HG03060 (cell line): ENCODE measurements around the gene DEPDC7.
"Not testable (repeated sequence)": the region's sequence is repeated elsewhere in the genome, so short reads cannot be mapped to it uniquely, and the experiment has no call there.

ENCODE experiments used
- ATAC-seq: cut with Tn5 transposase; IDR thresholded peaks from one replicate; pipeline ENCODE4 v1.9.1; 2021; ENCODE audit warnings: low read depth, moderate number of reproducible peaks; ENCODE audit not compliant: unreplicated experiment

DEPDC7 gene

GRCh38 chr11:33015621-33016551, at the start of gene DEPDC7:
Gene DEPDC7 (plus strand): TSS chr11:33015878. CDS start chr11:33015956, 78 bp downstream.
- peak; percentile 44 for ATAC-seq

- ATAC-seq = no peak
These were observed 47.1 kb upstream of the DEPDC7 start for GRCh38 chr11:32968541-32968940.

DNA sequence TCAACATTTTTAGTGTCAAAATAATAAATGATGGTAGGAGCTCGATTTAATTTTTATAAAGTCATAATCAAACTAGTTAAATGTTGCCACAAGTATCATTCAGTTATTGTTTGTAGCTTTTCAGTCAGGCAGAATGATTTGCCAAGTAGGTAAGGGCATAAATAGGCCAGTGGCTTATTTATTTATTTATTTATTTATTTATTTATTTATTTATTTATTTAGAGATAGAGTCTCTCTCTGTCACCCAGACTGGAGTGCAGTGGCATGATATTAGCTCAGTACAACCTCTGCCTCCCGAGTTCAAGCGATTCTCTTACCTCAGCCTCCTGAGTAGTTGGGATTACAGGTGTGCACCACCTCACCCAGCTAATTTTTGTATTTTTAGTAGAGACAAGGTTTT, 43.4 kb upstream of the DEPDC7 start:
- not testable (repeated sequence) for ATAC-seq

DNA sequence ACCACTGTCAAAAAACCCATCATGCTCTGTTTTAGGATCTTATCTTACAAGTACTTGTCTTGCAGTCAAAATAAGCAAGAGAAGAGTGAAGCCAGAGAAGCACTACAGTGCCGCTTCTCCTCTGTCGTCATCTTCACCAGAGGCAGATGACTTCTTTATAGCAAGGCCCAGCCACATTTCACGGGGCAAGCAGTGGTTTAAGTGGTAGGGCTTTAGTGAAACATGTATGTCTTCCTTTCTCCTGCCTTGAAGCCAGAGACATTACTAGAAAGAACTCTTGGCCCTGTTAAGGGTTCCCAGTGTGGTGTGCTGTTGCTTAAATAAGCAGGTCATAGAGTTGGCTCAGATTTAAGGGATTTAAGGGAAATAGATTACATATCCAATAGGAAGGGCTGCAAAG, 42.9 kb upstream of the DEPDC7 start:
- ATAC-seq = no peak

- no peak for ATAC-seq
These were observed 33.1 kb upstream of the DEPDC7 start for GRCh38 chr11:32982626-32983025.

- ATAC-seq = no peak
These were observed 32.2 kb upstream of the DEPDC7 start for GRCh38 chr11:32983506-32983905.

GRCh38 chr11:32985600-32985999, 30.1 kb upstream of the DEPDC7 start:
- no peak for ATAC-seq

DNA sequence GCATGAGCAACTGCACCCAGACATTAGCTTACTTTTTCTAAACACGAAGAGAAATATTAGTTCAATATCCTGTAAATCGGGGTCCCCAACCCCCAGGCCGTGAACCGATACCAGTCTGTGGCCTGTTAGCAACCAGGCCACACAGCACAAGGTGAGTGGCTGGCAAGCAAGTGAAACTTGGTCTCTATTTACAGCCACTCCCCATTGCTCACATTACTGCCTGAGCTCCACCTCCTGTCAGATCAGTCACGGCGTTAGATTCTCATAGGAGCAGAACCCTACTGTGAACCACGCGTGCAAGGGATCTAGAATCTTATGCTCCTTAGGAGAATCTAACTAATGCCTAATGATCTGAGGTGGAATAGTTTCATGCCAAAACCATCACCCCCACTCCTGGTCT, 27.8 kb upstream of the DEPDC7 start:
- no peak for ATAC-seq

- ATAC-seq = no peak
These were observed 25.2 kb upstream of the DEPDC7 start for GRCh38 chr11:32990481-32990880.

DNA sequence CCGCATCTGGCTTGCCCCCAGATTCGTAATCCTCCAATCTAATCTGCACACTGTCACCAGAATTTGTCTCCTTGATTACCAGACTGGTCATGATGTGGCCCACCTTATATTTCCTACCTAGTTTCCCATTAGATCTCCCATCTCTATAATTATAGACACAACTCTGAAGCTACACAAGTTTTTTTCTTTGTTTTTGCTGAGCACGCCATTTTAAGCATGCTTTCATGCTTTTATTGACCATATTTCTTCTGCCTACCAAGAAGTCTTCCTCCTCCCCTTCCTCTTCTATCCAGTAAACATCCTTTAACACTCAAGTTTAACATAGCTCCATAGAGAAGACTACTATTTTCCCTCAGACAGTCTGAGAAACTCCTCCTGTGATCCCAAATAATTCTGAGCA, 24.3 kb upstream of the DEPDC7 start:
- no peak for ATAC-seq

- no peak for ATAC-seq
These were observed 23.8 kb upstream of the DEPDC7 start for GRCh38 chr11:32991898-32992297.

DNA sequence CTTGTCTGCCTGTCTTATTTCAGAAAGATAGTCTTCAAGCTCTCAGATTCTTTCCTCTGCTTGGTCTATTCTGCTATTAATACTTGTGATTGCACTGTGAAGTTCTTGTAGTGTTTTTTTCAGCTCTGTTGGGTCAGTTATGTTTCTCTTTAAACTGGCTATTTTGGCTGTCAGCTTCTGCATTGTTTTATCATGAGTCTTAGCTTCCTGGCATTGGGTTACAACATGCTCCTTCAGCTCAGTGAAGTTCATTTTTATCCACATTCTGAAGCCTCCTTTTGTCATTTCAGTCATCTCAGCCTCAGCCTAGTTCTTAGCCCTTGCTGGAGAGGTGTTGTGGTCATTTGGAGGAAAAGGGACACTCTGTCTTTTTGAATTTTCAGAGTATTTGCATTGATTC, 15.5 kb upstream of the DEPDC7 start:
- no peak for ATAC-seq

DNA sequence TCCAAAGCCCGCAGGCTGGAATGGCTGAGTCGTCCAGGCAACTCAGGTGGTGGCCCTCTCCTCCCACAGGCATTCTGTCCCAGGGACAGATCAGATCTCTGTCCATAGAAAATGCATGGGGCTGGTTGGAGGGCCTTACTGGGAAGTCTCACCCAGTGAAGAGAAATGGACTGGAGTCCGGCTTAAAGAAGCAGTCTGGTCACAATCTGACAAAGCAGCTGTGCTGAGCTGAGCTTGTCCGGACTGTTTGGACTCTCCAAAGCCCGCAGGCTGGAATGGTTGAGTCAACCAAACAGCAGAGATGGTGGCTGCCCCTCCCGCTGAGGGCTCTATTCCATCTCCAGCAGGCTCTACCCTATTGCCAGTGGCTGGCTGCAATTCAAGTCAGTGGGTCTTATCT, 14.4 kb upstream of the DEPDC7 start:
- no peak for ATAC-seq

GRCh38 chr11:33001751-33002542, 13.7 kb upstream of the DEPDC7 start:
- ATAC-seq = no peak

- ATAC-seq = no peak
These were observed 10.5 kb upstream of the DEPDC7 start for GRCh38 chr11:33005175-33005574.

DNA sequence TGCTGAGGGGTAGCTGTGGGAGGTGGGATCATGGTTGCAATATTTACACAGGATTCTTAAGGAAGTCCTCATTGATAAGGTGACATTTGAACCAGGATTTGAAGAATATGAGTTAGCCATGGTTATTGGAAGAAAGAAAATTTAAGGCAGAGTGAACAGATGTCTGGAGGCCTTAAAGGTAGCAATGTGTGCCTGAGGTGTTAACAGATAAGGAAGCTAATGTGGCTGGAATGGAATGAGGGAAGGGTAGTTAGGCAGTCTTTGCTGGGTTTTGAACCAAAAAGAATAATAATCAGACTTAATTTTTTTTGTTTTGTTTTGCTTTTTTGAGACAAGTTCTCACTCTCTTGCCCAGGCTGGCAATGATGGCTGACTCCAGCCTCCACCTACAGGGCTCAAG, 9.7 kb upstream of the DEPDC7 start:
- no peak for ATAC-seq

- ATAC-seq = no peak
These were observed 1.9 kb upstream of the DEPDC7 start for GRCh38 chr11:33013755-33014154.

GRCh38 chr11:33016654-33017053, 976 bp downstream of the DEPDC7 start:
- no peak for ATAC-seq

DNA sequence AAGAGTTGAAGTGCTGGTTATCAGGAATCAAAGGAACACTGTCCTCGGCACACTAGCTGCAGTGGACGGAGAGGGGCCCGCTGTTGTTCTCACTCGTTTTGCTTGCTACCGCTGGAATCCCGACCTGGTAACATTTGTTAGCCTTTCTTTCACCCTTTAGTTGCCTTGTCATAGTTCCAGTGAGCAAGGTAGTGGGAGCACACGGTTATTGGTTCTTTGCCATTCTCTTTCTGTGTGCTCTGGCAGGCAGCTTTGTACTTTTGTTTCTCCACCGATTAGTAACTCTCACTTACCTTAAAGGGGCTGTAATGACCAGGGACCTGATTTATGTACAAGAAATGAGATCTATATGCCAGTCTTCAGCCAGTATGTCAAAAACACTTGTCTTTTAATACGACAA, 1.8 kb downstream of the DEPDC7 start:
- ATAC-seq = no peak

GRCh38 chr11:33017965-33018364, 2.3 kb downstream of the DEPDC7 start:
- ATAC-seq = no peak

DNA sequence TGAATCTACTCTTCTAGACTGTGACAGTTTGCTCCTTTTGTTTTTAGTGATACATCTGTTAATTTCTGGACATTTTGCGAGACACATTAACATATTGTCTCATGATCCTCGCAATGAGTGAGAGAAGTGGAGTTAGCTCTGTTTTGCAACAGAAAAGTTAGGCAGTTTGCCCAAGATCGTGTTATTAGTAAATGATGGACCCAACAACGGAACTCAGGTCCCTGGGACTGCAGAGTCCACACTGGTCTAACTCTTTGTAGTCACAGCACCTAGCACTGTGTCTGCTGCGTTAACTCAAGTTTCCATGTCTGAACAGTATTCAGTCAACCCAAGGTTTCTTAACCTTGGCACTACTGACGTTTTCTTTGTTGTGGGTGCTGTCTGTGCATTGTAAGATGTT, 3.2 kb downstream of the DEPDC7 start:
- no peak for ATAC-seq

DNA sequence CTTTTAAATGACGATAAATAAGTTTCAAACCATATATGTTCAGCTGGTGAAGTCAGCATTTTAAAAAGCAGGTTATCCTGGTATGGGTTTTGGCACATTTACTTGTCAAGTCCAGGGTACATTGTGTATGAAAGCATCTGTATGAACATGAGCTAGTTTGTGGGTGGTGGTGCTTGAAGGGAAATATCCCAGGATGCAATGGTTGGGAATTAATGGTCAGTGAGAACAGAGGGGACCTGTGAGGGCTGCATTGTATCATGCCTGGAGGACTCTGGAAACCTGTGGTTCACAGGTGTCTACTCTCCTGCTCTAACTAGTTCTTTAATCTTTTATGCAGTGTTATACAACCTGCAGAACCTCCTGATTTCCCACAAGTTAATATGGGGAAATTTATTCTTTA, 5.8 kb downstream of the DEPDC7 start:
- ATAC-seq = no peak
